OCI-LY7 (cell line): ENCODE results near the gene UPF2. TPM values are rescaled to one million over a fixed set of nuclear protein-coding genes. Genes with fewer than 3 reads are reported as not detected.

ENCODE experiments used
- BruUV-seq: library from RNA; stranded (reverse); fragments of 400-500 nt; replicated peaks from 2 replicates; lab custom pipeline; 2021; lab: Mats Ljungman, UMichigan
- CTCF ChIA-PET: fragments of 300-600 bp; sonication (Branson Sonifier 250); formaldehyde crosslinking; loops from one replicate; lab custom pipeline; 2022; ENCODE audit warnings: antibody characterized with exemption; ENCODE audit not compliant: unreplicated experiment; lab: Charles Lee
- POLR2A ChIA-PET: fragments of 300-600 bp; sonication (Branson Sonifier 250); formaldehyde crosslinking; loops from one replicate; lab custom pipeline; 2022; ENCODE audit warnings: antibody characterized with exemption; lab: Charles Lee
- DNase-seq: peaks from one replicate; pipeline ENCODE4 v3.0.0-alpha.2; 2015; ENCODE audit warnings: low spot score
- H2AFZ ChIP-seq: fragments of 200-600 bp; sonication (generic), shearing (Covaris generic); 2 replicates; pipeline ENCODE4 v1.6.1; 2014; ENCODE audit warnings: mild to moderate bottlenecking, antibody characterized with exemption, low read length, moderate library complexity
- H3K27ac ChIP-seq: fragments of 200-600 bp; sonication (generic); 2 replicates; pipeline ENCODE4 v1.5.1; 2014; ENCODE audit warnings: mixed run types, low read depth, mild to moderate bottlenecking, moderate library complexity, low read length, inconsistent platforms; ENCODE audit not compliant: poor library complexity, severe bottlenecking
- H3K36me3 ChIP-seq: fragments of 200-600 bp; sonication (generic); 2 replicates; pipeline ENCODE4 v1.6.1; 2014; ENCODE audit warnings: mild to moderate bottlenecking, antibody characterized with exemption, low read length, moderate library complexity, mixed read lengths; ENCODE audit not compliant: insufficient read depth
- H3K4me1 ChIP-seq: fragments of 200-600 bp; sonication (generic); 2 replicates; pipeline ENCODE4 v1.5.1; 2014; ENCODE audit warnings: mild to moderate bottlenecking, low read length; ENCODE audit not compliant: insufficient read depth, poor library complexity, severe bottlenecking
- H3K4me2 ChIP-seq: fragments of 200-600 bp; sonication (generic); 2 replicates; pipeline ENCODE4 v1.6.1; 2014; ENCODE audit warnings: mild to moderate bottlenecking, low read length
- H3K4me3 ChIP-seq: fragments of 200-600 bp; sonication (generic); 2 replicates; pipeline ENCODE4 v1.5.1; 2014; ENCODE audit warnings: mild to moderate bottlenecking, low read depth, low read length; ENCODE audit not compliant: poor library complexity, severe bottlenecking
- H3K79me2 ChIP-seq: fragments of 200-600 bp; sonication (generic); 2 replicates; pipeline ENCODE4 v1.6.1; 2016; ENCODE audit warnings: low read depth, mild to moderate bottlenecking, low read length, moderate library complexity, mixed read lengths; ENCODE audit not compliant: insufficient read depth
- H3K9me2 ChIP-seq: fragments of 200-600 bp; sonication (generic); 2 replicates; pipeline ENCODE4 v1.6.1; 2016; ENCODE audit warnings: mild to moderate bottlenecking, low read length, mixed read lengths; ENCODE audit not compliant: insufficient read depth
- H3K9me3 ChIP-seq: fragments of 200-600 bp; sonication (generic); 2 replicates; pipeline ENCODE4 v1.6.1; 2014; ENCODE audit warnings: mild to moderate bottlenecking, mixed run types, low read length, mixed read lengths
- H4K20me1 ChIP-seq: fragments of 200-600 bp; sonication (generic); 2 replicates; pipeline ENCODE4 v1.6.1; 2014; ENCODE audit warnings: mild to moderate bottlenecking, antibody characterized with exemption, low read length, moderate library complexity, mixed read lengths; ENCODE audit not compliant: insufficient read depth
- EZH2phosphoT487 ChIP-seq: fragments of 200-600 bp; sonication (generic); IDR thresholded peaks from 2 replicates; pipeline ENCODE4 v1.6.1; 2018; ENCODE audit warnings: low read depth, borderline replicate concordance, mild to moderate bottlenecking, mixed run types, antibody characterized with exemption, low read length, moderate library complexity, mixed read lengths
- intact Hi-C: fragments of 100-400 bp; cut with micrococcal nuclease; formaldehyde crosslinking; loops from one replicate; pipeline ENCODE4 v1.10.0; 2022; ENCODE audit not compliant: unreplicated experiment
- total RNA-seq, 2 experiments: library from RNA; depleted of rRNA in 1 of 2; stranded (reverse); fragments of >200 nt in 1 of 2; shearing (Covaris generic) in 1 of 2; gene quantifications; 2 replicates each; pipeline ENCODE4 v1.2.3, GENCODE V29; 2014 to 2022
- TF ChIP-seq, protein P1 (sequence below): fragments of 200-600 bp; sonication (generic); conservative IDR thresholded peaks from 2 replicates; pipeline ENCODE4 v1.5.1; 2014; ENCODE audit warnings: mild to moderate bottlenecking, antibody characterized with exemption, low read length, moderate library complexity, mixed read lengths

UPF2 gene
- total RNA-seq, 2 experiments from 2014 or later: 24.8 to 46.8 TPM

DNA sequence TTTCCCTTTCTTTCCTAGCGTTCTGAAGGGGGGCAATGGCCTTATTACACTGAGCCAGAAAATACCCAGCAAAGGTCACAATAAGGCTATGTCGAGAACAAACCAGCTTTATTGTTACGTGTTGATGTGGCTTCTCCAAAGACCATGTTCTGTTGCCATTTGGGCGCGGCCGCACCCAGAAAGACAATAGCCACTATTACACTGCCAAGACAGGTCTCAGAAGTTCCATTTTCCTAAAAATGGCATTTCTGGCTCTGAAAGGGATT, 141.6 kb downstream of the UPF2 start:
- DNase-seq: no peak
- Histone ChIP-seq H3K27ac (no peak overlapping the region), H3K9me3 (no peaks in the 10 kb centered on the region), H3K79me2 (no peaks in the 10 kb centered on the region), H3K9me2 (no peaks in the 10 kb centered on the region), H3K4me2 (no peak overlapping the region), H2AFZ (no peak overlapping the region), H3K4me3 (no peak overlapping the region), H3K36me3 (no peaks in the 10 kb centered on the region), H4K20me1 (no peaks in the 10 kb centered on the region), H3K4me1 (no peaks in the 10 kb centered on the region)
- ChIA-PET POLR2A (no interaction called here), CTCF (no interaction called here)
- intact Hi-C loops: no loop called here
- no peak for TF ChIP-seq EZH2phosphoT487
- TF ChIP-seq, protein P1, sequence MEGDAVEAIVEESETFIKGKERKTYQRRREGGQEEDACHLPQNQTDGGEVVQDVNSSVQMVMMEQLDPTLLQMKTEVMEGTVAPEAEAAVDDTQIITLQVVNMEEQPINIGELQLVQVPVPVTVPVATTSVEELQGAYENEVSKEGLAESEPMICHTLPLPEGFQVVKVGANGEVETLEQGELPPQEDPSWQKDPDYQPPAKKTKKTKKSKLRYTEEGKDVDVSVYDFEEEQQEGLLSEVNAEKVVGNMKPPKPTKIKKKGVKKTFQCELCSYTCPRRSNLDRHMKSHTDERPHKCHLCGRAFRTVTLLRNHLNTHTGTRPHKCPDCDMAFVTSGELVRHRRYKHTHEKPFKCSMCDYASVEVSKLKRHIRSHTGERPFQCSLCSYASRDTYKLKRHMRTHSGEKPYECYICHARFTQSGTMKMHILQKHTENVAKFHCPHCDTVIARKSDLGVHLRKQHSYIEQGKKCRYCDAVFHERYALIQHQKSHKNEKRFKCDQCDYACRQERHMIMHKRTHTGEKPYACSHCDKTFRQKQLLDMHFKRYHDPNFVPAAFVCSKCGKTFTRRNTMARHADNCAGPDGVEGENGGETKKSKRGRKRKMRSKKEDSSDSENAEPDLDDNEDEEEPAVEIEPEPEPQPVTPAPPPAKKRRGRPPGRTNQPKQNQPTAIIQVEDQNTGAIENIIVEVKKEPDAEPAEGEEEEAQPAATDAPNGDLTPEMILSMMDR: no peak
- no TSS peak for BruUV-seq

DNA sequence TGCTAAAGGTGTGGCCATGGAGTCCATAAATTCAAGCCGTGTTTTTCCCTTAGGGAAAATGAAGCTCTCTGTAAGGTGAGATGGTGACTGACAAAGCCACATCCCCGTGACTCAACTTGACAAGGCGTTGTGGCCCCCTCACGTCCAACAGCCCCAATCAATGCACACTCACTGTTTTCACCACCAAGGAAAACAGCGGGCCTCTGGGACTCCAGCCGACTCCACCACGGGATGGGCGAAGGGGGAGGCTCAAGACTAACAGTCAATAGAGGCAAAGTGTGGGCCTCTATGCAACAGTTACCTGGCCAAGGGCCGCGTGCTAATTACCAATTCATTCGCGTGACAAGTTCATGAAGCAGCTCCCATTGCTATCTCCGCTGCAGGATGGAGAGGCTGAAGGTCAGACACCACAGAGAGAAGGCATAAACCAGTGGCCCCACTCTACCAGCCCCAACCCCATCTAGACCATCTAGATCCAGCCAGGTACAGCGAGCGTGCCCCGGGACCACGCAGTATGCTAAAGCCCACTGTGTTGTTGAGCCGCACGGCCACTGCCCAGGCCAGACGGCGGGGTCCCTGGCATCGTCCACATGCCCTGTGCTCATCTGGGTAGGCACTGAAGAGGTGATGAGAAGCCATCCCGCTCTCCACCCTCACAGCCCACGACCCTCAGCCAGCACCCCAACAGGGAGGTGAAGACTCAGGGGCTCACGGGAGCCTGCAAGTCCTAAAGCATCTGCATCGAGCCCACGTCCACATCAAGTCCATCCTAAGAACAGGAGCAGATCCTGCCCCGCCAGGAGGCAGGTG, 143.3 kb downstream of the UPF2 start:
- Histone ChIP-seq H3K4me1 (no peaks in the 10 kb centered on the region), H3K4me2 (no peak overlapping the region)
- TF ChIP-seq EZH2phosphoT487: no peak

DNA sequence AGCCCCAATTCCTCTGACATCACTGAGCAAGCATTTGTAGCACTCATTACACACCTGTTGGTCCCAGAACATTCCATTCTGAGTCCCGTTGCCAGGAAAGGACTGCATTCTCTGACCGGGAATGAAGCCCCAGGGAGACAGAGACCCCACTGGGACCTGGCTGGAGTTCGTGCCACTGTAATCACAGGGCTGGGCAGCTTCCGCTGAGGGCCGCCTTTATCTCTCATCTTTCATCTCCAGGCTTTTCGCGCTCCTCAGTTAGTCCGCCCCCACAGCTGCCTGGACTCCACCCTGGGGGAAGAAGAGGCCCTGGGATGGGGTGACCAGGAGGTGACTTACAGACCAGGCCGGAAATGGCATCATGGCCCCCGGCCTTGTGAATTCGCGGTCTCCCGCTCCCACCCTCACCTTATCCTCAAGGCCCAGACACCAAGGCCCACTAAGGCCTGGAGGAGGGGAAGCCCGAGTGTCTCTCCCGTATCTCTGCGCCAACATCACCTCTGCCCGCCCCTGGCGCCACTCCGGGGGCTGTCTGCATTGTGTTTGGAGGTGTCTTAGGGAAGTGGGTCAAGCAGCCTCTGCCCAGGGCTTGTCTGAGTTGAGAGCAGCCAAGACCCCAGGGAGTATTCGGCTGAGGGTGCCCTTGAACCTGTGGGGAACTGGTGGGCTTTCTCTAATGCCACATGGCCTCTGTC, 144.1 kb downstream of the UPF2 start:
- DNase-seq: no peak
- Histone ChIP-seq H2AFZ (no peak overlapping the region), H3K4me3 (no peak overlapping the region), H3K36me3 (no peaks in the 10 kb centered on the region), H3K4me2 (no peak overlapping the region), H3K27ac (no peak overlapping the region), H3K9me3 (no peaks in the 10 kb centered on the region), H3K9me2 (no peaks in the 10 kb centered on the region), H3K79me2 (no peaks in the 10 kb centered on the region), H4K20me1 (no peaks in the 10 kb centered on the region), H3K4me1 (no peaks in the 10 kb centered on the region)
- TF ChIP-seq, protein P1: no peak
- TF ChIP-seq EZH2phosphoT487: no peak
- POLR2A ChIA-PET: interaction anchor here (0.9 kb wide), 1 partner anchor 557 kb away, joined by 3 read pairs; no protein-coding TSS in a partner anchor
- intact Hi-C loops: no loop called here
- CTCF ChIA-PET: interaction anchor here (0.6 kb wide), 1 partner anchor 115 kb away, joined by 6 read pairs; no protein-coding TSS in a partner anchor
- no TSS peak for BruUV-seq

More for the DNA sequence above, 143.3 kb downstream of the UPF2 start:
- H4K20me1 ChIP-seq: no peaks in the 10 kb centered on the region
- no peak overlapping the region for H2AFZ ChIP-seq
- intact Hi-C loops: no loop called here
- no TSS peak for BruUV-seq
- no peaks in the 10 kb centered on the region for H3K36me3 ChIP-seq
- DNase-seq: no peak
- H3K79me2 ChIP-seq: no peaks in the 10 kb centered on the region
- no peak overlapping the region for H3K4me3 ChIP-seq
- ChIA-PET CTCF (no interaction called here), POLR2A (no interaction called here)
- H3K27ac ChIP-seq: no peak overlapping the region
- H3K9me2 ChIP-seq: no peaks in the 10 kb centered on the region
- H3K9me3 ChIP-seq: no peaks in the 10 kb centered on the region
